Activated naive CD4-positive, alpha-beta T cell treated with anti-CD3 and anti-CD28 coated beads, Interleukin-2, amount 10 ng/mL, durations not matched to agents 7 days and 5 days (primary cell): ENCODE data around the gene THRB.

Source experiments
- CTCF ChIA-PET: fragments of 350-600 bp; sonication (Branson Sonifier 250); formaldehyde crosslinking; loops from one replicate; lab custom pipeline; 2021; ENCODE audit warnings: antibody characterized with exemption; lab: Charles Lee
- DNase-seq: peaks from one replicate; pipeline ENCODE4 v3.0.0-alpha.2; 2020
- H3K27ac Mint-ChIP-seq: one replicate; pipeline ENCODE4 v1.8.0; 2021; ENCODE audit warnings: mild to moderate bottlenecking, moderate library complexity, mixed read lengths
- H3K27me3 Mint-ChIP-seq: one replicate; pipeline ENCODE4 v1.8.0; 2021; ENCODE audit warnings: mild to moderate bottlenecking, mixed read lengths
- H3K36me3 Mint-ChIP-seq: one replicate; pipeline ENCODE4 v1.8.0; 2021; ENCODE audit warnings: mixed read lengths
- H3K4me1 Mint-ChIP-seq: one replicate; pipeline ENCODE4 v1.8.0; 2021; ENCODE audit warnings: mixed read lengths
- H3K4me3 Mint-ChIP-seq: one replicate; pipeline ENCODE4 v1.8.0; 2021; ENCODE audit warnings: mild to moderate bottlenecking, moderate library complexity, mixed read lengths
- H3K9me3 Mint-ChIP-seq: one replicate; pipeline ENCODE4 v1.8.0; 2021; ENCODE audit warnings: mixed read lengths

The THRB gene

GRCh38 chr3:24349367-24350019 is 145.2 kb downstream of the THRB start:
- H3K36me3 Mint-ChIP-seq = no peaks in the 10 kb centered on the region
- H3K4me1 Mint-ChIP-seq = no peaks in the 10 kb centered on the region
- CTCF ChIA-PET = no interaction called here
- no peak for DNase-seq
- no peaks in the 10 kb centered on the region for H3K27me3 Mint-ChIP-seq
- H3K4me3 Mint-ChIP-seq = no peak overlapping the region
- H3K27ac Mint-ChIP-seq = no peak overlapping the region
- no peaks in the 10 kb centered on the region for H3K9me3 Mint-ChIP-seq

DNA sequence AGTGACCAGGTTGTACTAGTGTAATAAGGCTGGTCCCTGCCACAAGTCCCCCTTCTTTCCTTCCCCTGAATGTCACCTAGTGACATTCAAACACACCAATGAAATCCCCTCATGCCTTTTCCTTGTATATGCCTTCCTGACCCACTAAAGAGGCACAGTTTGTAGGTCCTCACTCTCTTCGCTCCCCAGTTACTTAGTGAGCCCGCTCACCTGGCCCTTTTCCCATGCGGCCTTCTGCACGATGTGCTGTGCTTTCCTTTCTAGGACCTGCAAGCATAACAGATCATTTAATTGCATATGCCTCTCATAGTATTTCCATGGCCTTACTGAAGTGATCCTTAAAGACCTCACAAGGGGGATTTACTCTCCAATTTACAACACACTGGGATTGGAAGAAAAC is 146.3 kb downstream of the THRB start:
- no peaks in the 10 kb centered on the region for H3K36me3 Mint-ChIP-seq
- CTCF ChIA-PET = no interaction called here
- no peaks in the 10 kb centered on the region for H3K9me3 Mint-ChIP-seq
- H3K4me3 Mint-ChIP-seq = no peak overlapping the region
- no peaks in the 10 kb centered on the region for H3K27me3 Mint-ChIP-seq
- H3K27ac Mint-ChIP-seq = no peak overlapping the region
- H3K4me1 Mint-ChIP-seq = no peaks in the 10 kb centered on the region
- no peak for DNase-seq

- Mint-ChIP-seq H3K4me1 (no peaks in the 10 kb centered on the region), H3K36me3 (no peaks in the 10 kb centered on the region), H3K27me3 (no peaks in the 10 kb centered on the region), H3K9me3 (no peaks in the 10 kb centered on the region), H3K4me3 (no peak overlapping the region), H3K27ac (no peak overlapping the region)
- CTCF ChIA-PET = no interaction called here
- DNase-seq = no peak
These were observed 149.7 kb downstream of the THRB start for GRCh38 chr3:24344784-24345439.

DNA sequence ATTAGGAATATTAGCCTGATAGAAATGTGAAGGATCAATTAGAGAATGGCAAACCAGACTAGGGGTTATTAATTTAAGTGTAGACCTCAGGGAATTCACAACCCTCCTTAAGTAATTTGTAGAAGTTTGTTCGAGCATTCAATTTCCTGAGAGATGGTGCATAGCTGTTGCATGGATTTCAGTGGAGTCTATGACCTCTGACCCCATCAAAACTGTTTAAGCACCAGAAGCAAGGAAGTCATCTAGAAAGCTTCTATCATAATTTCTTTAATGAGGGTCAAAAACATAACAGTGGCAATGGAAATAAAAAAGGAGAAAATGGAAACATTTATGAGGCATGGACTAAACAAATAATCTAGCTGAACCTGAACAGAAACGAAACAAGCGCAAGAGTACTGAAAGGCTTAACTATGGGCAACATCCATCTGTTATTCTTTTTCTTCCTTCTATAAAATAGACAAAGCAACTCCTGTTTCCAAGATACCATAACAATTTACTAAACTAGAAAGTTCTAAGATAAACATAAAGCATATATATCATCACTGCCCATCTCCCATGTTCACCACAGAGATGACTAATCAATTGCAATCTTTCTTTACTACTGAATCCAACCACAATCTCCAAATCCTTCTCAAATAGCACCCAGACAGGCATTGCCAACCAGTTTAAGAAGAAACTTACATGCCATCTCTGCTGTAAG is 151.4 kb downstream of the THRB start:
- H3K4me3 Mint-ChIP-seq = no peak overlapping the region
- CTCF ChIA-PET = no interaction called here
- H3K9me3 Mint-ChIP-seq = no peaks in the 10 kb centered on the region
- H3K4me1 Mint-ChIP-seq = no peaks in the 10 kb centered on the region
- H3K27ac Mint-ChIP-seq = no peak overlapping the region
- no peak for DNase-seq
- H3K27me3 Mint-ChIP-seq = no peaks in the 10 kb centered on the region
- H3K36me3 Mint-ChIP-seq = no peaks in the 10 kb centered on the region

DNA sequence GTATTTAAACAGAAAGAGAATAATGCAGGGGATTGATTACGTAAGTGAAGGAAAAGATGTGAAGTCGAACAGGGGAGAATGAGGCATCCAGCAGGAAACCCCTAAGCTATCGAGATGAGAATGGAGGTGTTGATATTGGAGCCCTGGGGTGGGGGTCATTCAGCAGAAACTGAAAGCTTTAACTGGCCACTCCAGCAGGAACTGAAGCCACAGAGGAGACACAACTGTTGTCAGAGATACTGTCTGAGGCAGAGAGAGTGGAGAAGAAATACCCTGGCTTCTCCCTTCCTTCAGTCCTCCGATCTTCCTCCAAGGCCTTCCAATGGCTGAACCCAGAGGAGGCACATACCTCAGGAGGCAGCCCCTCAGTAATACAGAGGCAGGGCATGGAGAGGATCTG is 152.4 kb downstream of the THRB start:
- Mint-ChIP-seq H3K9me3 (no peaks in the 10 kb centered on the region), H3K27me3 (no peaks in the 10 kb centered on the region), H3K4me3 (no peak overlapping the region), H3K36me3 (no peaks in the 10 kb centered on the region), H3K4me1 (no peaks in the 10 kb centered on the region), H3K27ac (no peak overlapping the region)
- no peak for DNase-seq
- CTCF ChIA-PET = no interaction called here

- no peaks in the 10 kb centered on the region for H3K9me3 Mint-ChIP-seq
- H3K4me3 Mint-ChIP-seq = no peak overlapping the region
- H3K4me1 Mint-ChIP-seq = no peaks in the 10 kb centered on the region
- H3K27me3 Mint-ChIP-seq = no peaks in the 10 kb centered on the region
- H3K27ac Mint-ChIP-seq = no peak overlapping the region
- CTCF ChIA-PET = no interaction called here
- H3K36me3 Mint-ChIP-seq = no peaks in the 10 kb centered on the region
- DNase-seq = no peak
These were observed 153.0 kb downstream of the THRB start for GRCh38 chr3:24341668-24342067.

GRCh38 chr3:24340966-24341365 is 153.7 kb downstream of the THRB start:
- no peaks in the 10 kb centered on the region for H3K36me3 Mint-ChIP-seq
- H3K9me3 Mint-ChIP-seq = no peaks in the 10 kb centered on the region
- CTCF ChIA-PET = no interaction called here
- no peaks in the 10 kb centered on the region for H3K4me1 Mint-ChIP-seq
- no peak for DNase-seq
- no peaks in the 10 kb centered on the region for H3K27me3 Mint-ChIP-seq
- no peak overlapping the region for H3K27ac Mint-ChIP-seq
- no peak overlapping the region for H3K4me3 Mint-ChIP-seq

- Mint-ChIP-seq H3K4me3 (no peak overlapping the region), H3K27ac (no peak overlapping the region), H3K4me1 (no peaks in the 10 kb centered on the region), H3K9me3 (no peaks in the 10 kb centered on the region), H3K27me3 (no peaks in the 10 kb centered on the region), H3K36me3 (no peaks in the 10 kb centered on the region)
- no peak for DNase-seq
- CTCF ChIA-PET = interaction anchor here (0.6 kb wide), 1 partner anchor 198 kb away, joined by 3 read pairs; no protein-coding TSS in a partner anchor
These were observed 154.5 kb downstream of the THRB start for GRCh38 chr3:24340161-24340560.

DNA sequence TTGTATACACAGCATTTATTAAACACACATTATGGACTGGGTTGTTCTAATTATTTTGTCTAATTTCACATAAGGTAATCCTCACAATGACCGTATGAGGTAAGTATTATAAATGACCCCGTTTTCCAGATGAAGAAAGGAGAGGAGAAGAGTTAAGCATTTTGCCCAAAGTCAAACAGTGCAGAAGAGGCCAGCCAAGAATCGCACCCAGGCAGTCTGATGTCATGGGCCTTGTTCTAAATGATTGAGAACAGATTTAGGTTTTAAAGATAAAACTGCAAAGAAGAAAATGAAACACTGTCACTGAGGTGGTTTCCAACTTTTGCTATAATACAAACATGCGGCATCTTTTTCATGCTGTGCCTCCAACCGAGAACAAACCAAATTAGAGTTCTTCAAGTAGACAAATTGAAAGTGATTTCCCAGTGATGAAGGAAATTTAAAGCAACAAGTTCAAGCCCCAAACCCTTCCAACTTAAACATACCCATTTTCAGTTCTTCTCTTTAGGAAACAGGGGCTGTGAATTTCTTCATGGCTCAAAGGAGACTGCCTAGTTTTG is 155.3 kb downstream of the THRB start:
- CTCF ChIA-PET = interaction anchor here (0.6 kb wide), 1 partner anchor 199 kb away, joined by 3 read pairs; no protein-coding TSS in a partner anchor
- no peak for DNase-seq

GRCh38 chr3:24338409-24339130 is 156.1 kb downstream of the THRB start:
- no peaks in the 10 kb centered on the region for H3K27me3 Mint-ChIP-seq
- no peak overlapping the region for H3K4me3 Mint-ChIP-seq
- H3K27ac Mint-ChIP-seq = no peak overlapping the region
- DNase-seq = no peak
- no peaks in the 10 kb centered on the region for H3K4me1 Mint-ChIP-seq
- CTCF ChIA-PET = no interaction called here
- no peaks in the 10 kb centered on the region for H3K9me3 Mint-ChIP-seq
- no peaks in the 10 kb centered on the region for H3K36me3 Mint-ChIP-seq

More for the DNA sequence above, 155.3 kb downstream of the THRB start:
- no peaks in the 10 kb centered on the region for H3K36me3 Mint-ChIP-seq
- H3K9me3 Mint-ChIP-seq = no peaks in the 10 kb centered on the region
- H3K27me3 Mint-ChIP-seq = no peaks in the 10 kb centered on the region
- H3K4me3 Mint-ChIP-seq = no peak overlapping the region
- H3K4me1 Mint-ChIP-seq = no peaks in the 10 kb centered on the region
- H3K27ac Mint-ChIP-seq = no peak overlapping the region

DNA sequence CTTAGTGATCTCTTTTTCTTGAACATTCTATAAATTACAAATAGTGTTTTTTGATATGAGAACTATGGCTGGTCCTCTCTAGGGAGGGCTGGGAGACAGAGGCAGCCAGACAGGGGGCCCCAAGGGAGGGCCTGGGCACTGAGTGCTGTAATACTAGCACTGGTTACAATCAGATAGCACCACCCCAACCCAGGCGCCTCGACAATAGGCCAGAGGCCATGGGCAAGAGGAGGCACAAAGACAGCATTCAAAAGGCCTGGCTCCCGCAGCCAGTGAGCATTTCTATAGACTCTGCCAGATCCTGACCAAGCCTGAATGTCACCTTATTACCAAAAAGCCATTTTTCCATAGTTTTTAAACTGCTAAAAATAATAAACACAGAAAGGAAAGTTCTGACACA is 158.5 kb downstream of the THRB start:
- no peak overlapping the region for H3K4me3 Mint-ChIP-seq
- no peaks in the 10 kb centered on the region for H3K27me3 Mint-ChIP-seq
- DNase-seq = no peak
- H3K36me3 Mint-ChIP-seq = no peaks in the 10 kb centered on the region
- no peak overlapping the region for H3K27ac Mint-ChIP-seq
- no peaks in the 10 kb centered on the region for H3K9me3 Mint-ChIP-seq
- CTCF ChIA-PET = no interaction called here
- H3K4me1 Mint-ChIP-seq = no peaks in the 10 kb centered on the region

GRCh38 chr3:24332092-24332491 is 162.6 kb downstream of the THRB start:
- Mint-ChIP-seq H3K27ac (no peak overlapping the region), H3K9me3 (no peaks in the 10 kb centered on the region), H3K36me3 (no peaks in the 10 kb centered on the region), H3K4me3 (no peak overlapping the region), H3K4me1 (no peaks in the 10 kb centered on the region), H3K27me3 (no peaks in the 10 kb centered on the region)
- no peak for DNase-seq
- CTCF ChIA-PET = no interaction called here

DNA sequence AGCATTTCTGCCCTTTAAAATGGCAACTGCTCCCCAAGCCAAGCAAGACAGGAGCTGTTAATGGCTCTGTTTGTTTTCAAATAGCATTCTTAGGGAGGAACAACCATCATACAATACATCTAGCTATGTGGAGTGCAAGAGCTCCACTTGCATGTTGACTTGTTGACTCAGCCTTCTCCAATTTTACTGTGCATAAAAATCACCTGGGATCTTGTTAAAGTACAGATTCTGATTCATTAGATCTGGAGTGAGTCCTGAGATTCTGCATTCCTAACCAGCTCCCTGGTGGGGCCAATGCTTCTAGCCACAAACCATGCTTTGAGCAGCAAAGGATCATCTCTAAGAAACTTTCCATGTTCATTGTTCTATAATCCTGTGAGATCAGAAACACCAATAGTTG is 171.4 kb downstream of the THRB start:
- H3K9me3 Mint-ChIP-seq = no peaks in the 10 kb centered on the region
- no peaks in the 10 kb centered on the region for H3K27me3 Mint-ChIP-seq
- no peak for DNase-seq
- no peak overlapping the region for H3K4me3 Mint-ChIP-seq
- H3K27ac Mint-ChIP-seq = no peak overlapping the region
- H3K36me3 Mint-ChIP-seq = no peaks in the 10 kb centered on the region
- CTCF ChIA-PET = no interaction called here
- H3K4me1 Mint-ChIP-seq = no peaks in the 10 kb centered on the region

DNA sequence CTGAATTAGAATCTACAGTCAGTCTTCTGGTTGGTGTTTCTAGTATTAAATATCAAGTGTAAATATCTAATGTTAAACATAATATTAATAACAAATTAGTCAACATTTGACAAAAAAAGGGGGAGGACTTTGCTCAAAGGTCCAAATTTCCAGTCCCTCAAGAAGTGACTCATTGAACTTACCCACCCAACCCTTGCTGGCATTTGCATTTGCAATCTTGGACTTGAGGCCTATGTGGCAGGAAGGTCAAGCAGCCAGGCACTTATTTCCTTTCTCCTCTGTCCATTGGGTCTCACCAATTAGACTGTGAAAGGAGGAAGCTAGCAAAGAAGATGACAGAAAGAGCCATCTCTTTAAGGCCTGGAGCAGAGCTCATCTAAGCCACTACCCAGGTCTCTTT is 174.0 kb downstream of the THRB start:
- CTCF ChIA-PET = no interaction called here
- DNase-seq = no peak
- H3K27ac Mint-ChIP-seq = no peak overlapping the region
- H3K4me1 Mint-ChIP-seq = no peaks in the 10 kb centered on the region
- H3K9me3 Mint-ChIP-seq = no peaks in the 10 kb centered on the region
- no peaks in the 10 kb centered on the region for H3K27me3 Mint-ChIP-seq
- H3K4me3 Mint-ChIP-seq = no peak overlapping the region
- no peaks in the 10 kb centered on the region for H3K36me3 Mint-ChIP-seq
